Stimulated activated CD8-positive, alpha-beta memory T cell treated with anti-CD3 and anti-CD28 coated beads, Interleukin-7, amount 100 ng/mL, for 1 hour (primary cell): ENCODE data around the gene DIAPH3.

ENCODE experiments used
- DNase-seq, 2 donors: peaks; one replicate each; pipeline ENCODE4 v3.0.0-alpha.2; 2020; ENCODE audit warnings: low read depth in 2 of 2

Gene DIAPH3

GRCh38 chr13:60152114-60152513, 11.6 kb downstream of the DIAPH3 start:
- no peak for DNase-seq

- DNase-seq, result no peak
Measured at GRCh38 chr13:60150538-60150937, 13.2 kb downstream of the DIAPH3 start.

- DNase-seq, result no peak
Measured at GRCh38 chr13:60148918-60149317, 14.8 kb downstream of the DIAPH3 start.

- DNase-seq, result no peak
Measured at GRCh38 chr13:60147361-60147760, 16.4 kb downstream of the DIAPH3 start.

- DNase-seq, result no peak
Measured at GRCh38 chr13:60146471-60146870, 17.3 kb downstream of the DIAPH3 start.

- DNase-seq, result no peak
Measured at GRCh38 chr13:60143775-60144174, 20.0 kb downstream of the DIAPH3 start.

- no peak for DNase-seq
Measured at GRCh38 chr13:60139272-60139671, 24.5 kb downstream of the DIAPH3 start.

- no peak for DNase-seq
Measured at GRCh38 chr13:60138674-60139073, 25.1 kb downstream of the DIAPH3 start.

GRCh38 chr13:60137911-60138560, 25.7 kb downstream of the DIAPH3 start:
- no peak for DNase-seq

- no peak for DNase-seq
Measured at GRCh38 chr13:60135344-60135743, 28.4 kb downstream of the DIAPH3 start.

GRCh38 chr13:60134376-60134775, 29.4 kb downstream of the DIAPH3 start:
- no peak for DNase-seq

- no peak for DNase-seq
Measured at GRCh38 chr13:60121337-60121687, 42.4 kb downstream of the DIAPH3 start.

GRCh38 chr13:60120617-60121336, 43.0 kb downstream of the DIAPH3 start:
- DNase-seq, result no peak

GRCh38 chr13:60118696-60119400, 44.9 kb downstream of the DIAPH3 start:
- no peak for DNase-seq

GRCh38 chr13:60114499-60115028, 49.2 kb downstream of the DIAPH3 start:
- no peak for DNase-seq

GRCh38 chr13:60112771-60113170, 51.0 kb downstream of the DIAPH3 start:
- no peak for DNase-seq

GRCh38 chr13:60111691-60112090, 52.0 kb downstream of the DIAPH3 start:
- no peak for DNase-seq

GRCh38 chr13:60109285-60109684, 54.4 kb downstream of the DIAPH3 start:
- DNase-seq, result no peak

GRCh38 chr13:60108589-60108988, 55.1 kb downstream of the DIAPH3 start:
- no peak for DNase-seq

GRCh38 chr13:60099631-60100420, 63.9 kb downstream of the DIAPH3 start:
- DNase-seq, result no peak

GRCh38 chr13:60095300-60095699, 68.4 kb downstream of the DIAPH3 start:
- DNase-seq, result no peak
